ENCODE results near the gene CHPF.

The CHPF gene

DNA sequence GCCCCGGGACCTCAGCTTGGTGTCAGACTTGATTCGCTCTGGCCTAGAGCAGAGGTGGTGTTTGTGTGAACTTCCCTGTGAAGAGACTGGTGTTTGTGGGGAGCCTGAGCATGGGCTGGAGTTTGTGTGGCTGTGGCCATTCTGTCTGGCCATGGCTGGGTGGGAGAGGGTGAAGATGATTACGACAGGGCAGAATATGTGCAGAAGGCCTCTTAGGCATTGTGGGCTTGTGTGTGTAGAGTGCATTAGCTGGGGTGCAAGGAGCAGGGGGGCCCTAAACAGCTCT lies 17.2 kb upstream of the CHPF start:
- Histone ChIP-seq H3K9me3 (no peaks in the 10 kb centered on the region), H4K20me1 (peaks cover 9% of the 10 kb centered on the region; the same call in 1 of the 2 replicates), H3K27ac (no peak overlapping the region), H3K4me1 (peaks cover 8% of the 10 kb centered on the region), H3K4me3 (no peak overlapping the region), H3K27me3 (no peaks in the 10 kb centered on the region), H3K9ac (no peak overlapping the region), H3K36me3 (peaks cover 50% of the 10 kb centered on the region), H3K4me2 (no peak overlapping the region)
- no peak for TF ChIP-seq Cebpa-rat (IDR thresholded peaks at IDR 0.05)

- Histone ChIP-seq H3K36me3 (peaks cover 47% of the 10 kb centered on the region), H3K4me3 (no peak overlapping the region), H3K27ac (no peak overlapping the region), H3K4me1 (peaks cover 8% of the 10 kb centered on the region), H3K9me3 (no peaks in the 10 kb centered on the region), H3K27me3 (no peaks in the 10 kb centered on the region), H3K4me2 (peak overlapping the region; percentile 37), H3K9ac (no peak overlapping the region), H4K20me1 (peaks cover 4% of the 10 kb centered on the region; the same call in 1 of the 2 replicates)
- TF ChIP-seq Cebpa-rat (IDR thresholded peaks at IDR 0.05) = no peak
Measured at GRCh38 chr2:219560037-219560892, 16.7 kb upstream of the CHPF start.

DNA sequence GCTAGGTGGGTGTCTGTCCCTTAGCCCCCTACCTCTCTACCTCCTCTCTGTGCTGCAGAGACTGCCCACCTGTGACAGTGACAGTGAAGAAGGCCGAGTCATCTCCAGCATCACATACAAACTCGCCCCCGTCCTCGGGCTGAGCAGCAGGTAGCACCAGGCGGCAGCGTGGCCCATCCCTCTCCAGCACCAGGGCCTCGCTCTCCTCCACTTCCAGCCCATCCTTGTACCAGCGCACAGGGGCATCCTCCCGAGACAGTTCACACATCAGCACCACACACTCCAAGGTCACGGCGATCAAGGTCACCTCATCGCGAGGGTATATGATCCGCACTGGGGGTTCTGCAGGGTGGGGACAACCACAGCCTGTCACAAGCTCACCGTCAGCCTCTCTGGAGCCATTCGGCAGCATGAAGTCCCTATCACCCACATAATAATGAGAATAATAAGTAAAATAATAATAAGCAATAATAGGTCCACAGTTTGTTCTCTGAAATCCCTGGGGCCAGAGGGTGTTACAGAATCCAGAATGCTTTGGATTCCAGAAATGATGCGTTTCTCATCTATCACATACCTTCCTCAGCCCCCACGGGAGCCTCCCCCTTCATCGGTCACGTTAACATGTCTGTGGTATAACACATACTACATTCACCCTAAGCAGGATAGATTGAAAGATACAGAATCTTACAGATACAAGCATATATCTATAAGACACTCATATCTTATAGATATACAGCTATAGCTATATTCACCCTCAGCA lies 15.7 kb upstream of the CHPF start:
- no peaks in the 10 kb centered on the region for H3K27me3 ChIP-seq

GRCh38 chr2:219557791-219558785 lies 14.5 kb upstream of the CHPF start:
- Histone ChIP-seq H3K9me3 (no peaks in the 10 kb centered on the region), H3K27ac (no peak overlapping the region), H3K4me3 (no peak overlapping the region), H3K9ac (peak overlapping the region; percentile 6; the same call in 1 of the 2 replicates), H3K4me2 (no peak overlapping the region), H3K27me3 (no peaks in the 10 kb centered on the region), H3K36me3 (peaks cover 26% of the 10 kb centered on the region; the same call in 1 of the 2 replicates), H3K4me1 (peaks cover 8% of the 10 kb centered on the region), H4K20me1 (no peaks in the 10 kb centered on the region; the same call in 1 of the 2 replicates)
- TF ChIP-seq Cebpa-rat (IDR thresholded peaks at IDR 0.05) = no peak

More for the DNA sequence above, 15.7 kb upstream of the CHPF start:
- H3K4me1 ChIP-seq = peaks cover 8% of the 10 kb centered on the region
- no peak for TF ChIP-seq Cebpa-rat (IDR thresholded peaks at IDR 0.05)
- peaks cover 38% of the 10 kb centered on the region; the same call in 1 of the 2 replicates for H3K36me3 ChIP-seq
- H3K27ac ChIP-seq = no peak overlapping the region
- H3K4me2 ChIP-seq = no peak overlapping the region
- no peak overlapping the region for H3K4me3 ChIP-seq
- no peak overlapping the region for H3K9ac ChIP-seq
- H4K20me1 ChIP-seq = no peaks in the 10 kb centered on the region; the same call in 1 of the 2 replicates
- H3K9me3 ChIP-seq = no peaks in the 10 kb centered on the region

DNA sequence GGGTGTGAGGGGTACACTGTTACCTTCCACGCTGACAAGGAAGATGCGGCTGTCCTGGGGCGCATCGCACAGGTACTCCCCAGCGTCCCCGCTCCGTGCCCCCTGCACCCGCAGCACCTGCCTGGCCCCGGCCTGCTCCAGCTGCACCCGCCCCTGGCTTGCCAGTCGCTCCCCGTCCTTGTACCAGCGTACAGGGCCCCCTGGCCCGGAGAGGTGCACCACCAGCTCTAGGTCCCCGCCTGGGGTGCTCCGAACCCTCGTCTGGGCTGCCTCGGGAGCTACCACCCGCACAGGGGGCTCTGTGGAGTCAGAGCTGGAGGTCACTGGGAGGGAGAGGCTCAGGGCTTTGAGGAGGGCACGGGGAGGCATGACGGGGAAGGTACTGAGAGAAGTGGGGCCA lies 13.7 kb upstream of the CHPF start:
- no peaks in the 10 kb centered on the region; the same call in 1 of the 2 replicates for H4K20me1 ChIP-seq
- no peaks in the 10 kb centered on the region for H3K27me3 ChIP-seq
- no peaks in the 10 kb centered on the region for H3K9me3 ChIP-seq
- H3K9ac ChIP-seq = peak overlapping the region; percentile 6; the same call in 1 of the 2 replicates
- H3K27ac ChIP-seq = no peak overlapping the region
- H3K4me1 ChIP-seq = peaks cover 13% of the 10 kb centered on the region
- H3K36me3 ChIP-seq = peaks cover 18% of the 10 kb centered on the region; the same call in 1 of the 2 replicates
- no peak for TF ChIP-seq Cebpa-rat (IDR thresholded peaks at IDR 0.05)
- no peak overlapping the region for H3K4me2 ChIP-seq
- H3K4me3 ChIP-seq = no peak overlapping the region

DNA sequence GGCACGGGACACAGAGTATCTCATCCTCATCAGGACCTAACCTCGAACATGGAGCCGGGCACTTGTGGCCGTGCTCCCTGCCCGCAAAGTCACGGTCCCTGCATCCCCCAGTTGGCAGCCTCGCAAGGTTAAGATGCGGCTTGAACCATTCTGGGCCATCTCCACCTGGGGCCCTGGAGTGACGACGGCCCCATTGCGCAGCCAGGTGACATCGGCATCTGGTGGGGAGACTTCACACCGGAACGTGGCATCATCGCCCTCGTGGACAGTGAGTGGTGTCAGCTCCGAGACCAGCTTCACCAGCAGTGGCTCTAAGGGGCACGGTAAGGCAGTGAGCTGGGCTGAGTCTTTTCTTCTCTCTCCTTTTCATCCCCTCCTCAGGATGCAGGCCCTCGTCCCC lies 12.8 kb upstream of the CHPF start:
- no peaks in the 10 kb centered on the region for H3K9me3 ChIP-seq
- no peak for TF ChIP-seq Cebpa-rat (IDR thresholded peaks at IDR 0.05)
- peaks cover 20% of the 10 kb centered on the region for H3K4me1 ChIP-seq
- peaks cover 2% of the 10 kb centered on the region; the same call in 1 of the 2 replicates for H3K27me3 ChIP-seq
- no peak overlapping the region for H3K9ac ChIP-seq
- no peak overlapping the region for H3K4me3 ChIP-seq
- no peak overlapping the region for H3K4me2 ChIP-seq
- no peaks in the 10 kb centered on the region for H4K20me1 ChIP-seq
- H3K27ac ChIP-seq = no peak overlapping the region
- H3K36me3 ChIP-seq = peaks cover 10% of the 10 kb centered on the region; the same call in 1 of the 2 replicates

DNA sequence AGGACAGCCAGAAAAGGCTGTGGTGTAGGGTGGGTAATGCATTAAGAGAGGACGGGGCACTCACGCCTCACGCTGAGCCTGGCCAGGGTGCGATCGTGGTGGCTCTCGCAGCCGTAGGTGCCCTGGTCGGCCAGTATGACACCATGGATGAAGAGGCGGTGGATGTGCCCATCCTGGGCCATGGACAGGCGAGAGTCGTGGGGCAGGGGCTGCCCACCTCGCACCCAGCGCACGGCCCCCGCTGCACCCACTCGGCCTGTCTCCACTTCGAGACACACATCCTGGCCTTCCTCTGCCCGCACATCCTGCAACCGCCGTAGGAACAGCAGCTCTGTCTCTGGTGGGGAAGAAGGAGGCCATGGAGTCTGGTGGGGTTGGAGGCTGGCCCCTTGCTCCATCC lies 12.3 kb upstream of the CHPF start:
- H3K4me3 ChIP-seq = no peak overlapping the region
- no peak overlapping the region for H3K4me2 ChIP-seq
- H3K36me3 ChIP-seq = peaks cover 10% of the 10 kb centered on the region; the same call in 1 of the 2 replicates
- H3K4me1 ChIP-seq = peaks cover 21% of the 10 kb centered on the region
- H4K20me1 ChIP-seq = 0 out of 2 replicates have a peak, but pooled peaks cover under 1% of the 10 kb centered on the region
- no peak overlapping the region for H3K9ac ChIP-seq
- H3K27ac ChIP-seq = no peak overlapping the region
- peaks cover 5% of the 10 kb centered on the region; the same call in 1 of the 2 replicates for H3K27me3 ChIP-seq
- TF ChIP-seq Cebpa-rat (IDR thresholded peaks at IDR 0.05) = no peak
- no peaks in the 10 kb centered on the region for H3K9me3 ChIP-seq

GRCh38 chr2:219554350-219554749 lies 10.7 kb upstream of the CHPF start:
- Histone ChIP-seq H3K9ac (no peak overlapping the region), H3K27ac (no peak overlapping the region), H4K20me1 (0 out of 2 replicates have a peak, but pooled peaks cover 5% of the 10 kb centered on the region), H3K4me3 (no peak overlapping the region), H3K27me3 (peaks cover 8% of the 10 kb centered on the region; the same call in 1 of the 2 replicates), H3K4me1 (peaks cover 14% of the 10 kb centered on the region), H3K36me3 (peaks cover 10% of the 10 kb centered on the region; the same call in 1 of the 2 replicates), H3K9me3 (no peaks in the 10 kb centered on the region), H3K4me2 (no peak overlapping the region)
- no peak for TF ChIP-seq Cebpa-rat (IDR thresholded peaks at IDR 0.05)

GRCh38 chr2:219553463-219553963 lies 9.9 kb upstream of the CHPF start:
- Histone ChIP-seq H3K27me3 (peaks cover 8% of the 10 kb centered on the region; the same call in 1 of the 2 replicates), H3K9ac (no peak overlapping the region), H3K4me3 (no peak overlapping the region), H3K9me3 (no peaks in the 10 kb centered on the region), H3K36me3 (peaks cover 10% of the 10 kb centered on the region; the same call in 1 of the 2 replicates), H3K27ac (no peak overlapping the region), H4K20me1 (0 out of 2 replicates have a peak, but pooled peaks cover 5% of the 10 kb centered on the region), H3K4me2 (no peak overlapping the region), H3K4me1 (peaks cover 14% of the 10 kb centered on the region)
- TF ChIP-seq Cebpa-rat (IDR thresholded peaks at IDR 0.05) = no peak
